Astrocyte (in vitro differentiated cells and primary cell): ENCODE measurements around the gene WFDC11. TPM values are rescaled to one million over a fixed set of nuclear protein-coding genes. Genes with fewer than 3 reads are reported as not detected.
"Not testable (repeated sequence)": the region's sequence is repeated elsewhere in the genome, so short reads cannot be mapped to it uniquely, and the experiment has no call there.

Source experiments
- DNase-seq: peaks from one replicate; pipeline ENCODE4 v3.0.0-alpha.2; 2010; ENCODE audit warnings: low read depth
- FAIRE-seq: peaks from 2 replicates; lab custom pipeline; 2011; peaks lifted over from hg19 to GRCh38; lab: Jason Lieb, UNC
- H2AFZ ChIP-seq: 2 replicates; pipeline ENCODE4 v1.6.0; 2012; ENCODE audit warnings: low read depth, low read length, inconsistent platforms
- H3K27ac ChIP-seq: 2 replicates; pipeline ENCODE4 v1.5.1; 2011; ENCODE audit warnings: low read depth, low read length, inconsistent platforms
- H3K27me3 ChIP-seq: 2 replicates; pipeline ENCODE4 v1.6.0; 2011; ENCODE audit warnings: low read length, inconsistent platforms; ENCODE audit not compliant: insufficient read depth
- H3K36me3 ChIP-seq: 2 replicates; pipeline ENCODE4 v1.5.1; 2011; ENCODE audit warnings: low read length, inconsistent platforms; ENCODE audit not compliant: insufficient read depth
- H3K4me1 ChIP-seq: 2 replicates; pipeline ENCODE4 v1.5.1; 2011; ENCODE audit warnings: low read length, inconsistent platforms; ENCODE audit not compliant: insufficient read depth
- H3K4me2 ChIP-seq: 2 replicates; pipeline ENCODE4 v1.6.0; 2012; ENCODE audit warnings: low read length, inconsistent platforms
- H3K4me3 ChIP-seq: 2 replicates; pipeline ENCODE4 v1.5.1; 2011; ENCODE audit warnings: low read depth, mild to moderate bottlenecking, low read length, inconsistent platforms; ENCODE audit not compliant: insufficient read depth
- H3K79me2 ChIP-seq: 2 replicates; pipeline ENCODE4 v1.6.0; 2012; ENCODE audit warnings: mild to moderate bottlenecking, low read length, inconsistent platforms; ENCODE audit not compliant: insufficient read depth
- H3K9ac ChIP-seq: 2 replicates; pipeline ENCODE4 v1.6.0; 2012; ENCODE audit warnings: mild to moderate bottlenecking, low read length, inconsistent platforms
- H3K9me3 ChIP-seq: 2 replicates; pipeline ENCODE4 v1.5.1; 2012; ENCODE audit warnings: low read depth, mild to moderate bottlenecking, low read length, inconsistent platforms; ENCODE audit not compliant: insufficient read depth
- H4K20me1 ChIP-seq: 2 replicates; pipeline ENCODE4 v1.6.0; 2012; ENCODE audit warnings: low read length, inconsistent platforms; ENCODE audit not compliant: insufficient read depth
- H3K27ac Mint-ChIP-seq: one replicate; pipeline ENCODE4 v1.8.0; 2021; ENCODE audit warnings: mild to moderate bottlenecking, mixed read lengths; ENCODE audit not compliant: unreplicated experiment
- H3K27me3 Mint-ChIP-seq: one replicate; pipeline ENCODE4 v1.8.0; 2021; ENCODE audit warnings: low read depth, mixed read lengths; ENCODE audit not compliant: unreplicated experiment
- H3K36me3 Mint-ChIP-seq: one replicate; pipeline ENCODE4 v1.8.0; 2021; ENCODE audit warnings: low read depth, mixed read lengths; ENCODE audit not compliant: unreplicated experiment
- H3K4me1 Mint-ChIP-seq: one replicate; pipeline ENCODE4 v1.8.0; 2021; ENCODE audit warnings: low read depth, mixed read lengths; ENCODE audit not compliant: unreplicated experiment
- H3K4me3 Mint-ChIP-seq: one replicate; pipeline ENCODE4 v1.8.0; 2021; ENCODE audit warnings: mild to moderate bottlenecking, moderate library complexity, mixed read lengths; ENCODE audit not compliant: unreplicated experiment
- H3K9me3 Mint-ChIP-seq: one replicate; pipeline ENCODE4 v1.8.0; 2021; ENCODE audit warnings: mild to moderate bottlenecking, mixed read lengths; ENCODE audit not compliant: unreplicated experiment
- CTCF ChIP-seq: IDR thresholded peaks from 2 replicates; pipeline ENCODE4 v1.5.1; 2011; ENCODE audit warnings: low read depth, mild to moderate bottlenecking, inconsistent platforms, low read length, moderate library complexity; ENCODE audit not compliant: insufficient read depth
- EZH2 ChIP-seq: IDR thresholded peaks from 2 replicates; pipeline ENCODE4 v1.6.1; 2012; ENCODE audit warnings: mild to moderate bottlenecking, low read length, inconsistent platforms; ENCODE audit not compliant: insufficient read depth
- total RNA-seq: library from RNA; stranded (reverse); gene quantifications from 2 replicates; pipeline ENCODE4 v1.2.1, GENCODE V29; 2021

WFDC11 gene
- total RNA-seq, 1 donor from 2014 or later, result not detected

DNA sequence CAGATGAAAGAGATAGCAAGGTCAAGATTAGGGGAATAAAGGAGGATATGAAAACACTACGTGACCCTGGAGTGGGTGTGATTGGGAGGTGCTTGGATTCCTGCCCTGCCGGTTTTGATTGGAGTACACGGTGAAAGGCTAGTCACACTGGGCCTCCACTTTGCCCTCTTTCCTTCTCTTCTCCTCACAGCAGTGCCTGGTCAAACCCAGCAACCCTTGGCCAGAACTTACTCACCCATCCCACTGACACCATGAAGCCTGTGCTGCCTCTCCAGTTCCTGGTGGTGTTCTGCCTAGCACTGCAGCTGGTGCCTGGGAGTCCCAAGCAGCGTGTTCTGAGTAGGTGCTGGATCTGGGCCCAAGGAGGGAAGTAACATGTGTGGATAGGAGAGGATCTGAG lies 31.8 kb upstream of the WFDC11 start, which contains the start of gene WFDC13:
TSS of gene WFDC13 (plus strand) at position 166 of the 400 bp plus-strand sequence. CDS start at position 252, 86 bp downstream.
- no peaks in the 10 kb centered on the region for H3K27me3 ChIP-seq
- peaks cover 4% of the 10 kb centered on the region for H3K9me3 Mint-ChIP-seq
- FAIRE-seq (no peak), DNase-seq (no peak)
- no peak within 1 kb of the TSS for H3K4me3 ChIP-seq
- no peak within 1 kb of the TSS for H3K9ac ChIP-seq
- no peak within 1 kb of the TSS for H2AFZ ChIP-seq
- H3K9me3 ChIP-seq, result no peaks in the 10 kb centered on the region
- no peak within 1 kb of the TSS for H3K27ac ChIP-seq
- H3K4me1 Mint-ChIP-seq, result no peaks in the 10 kb centered on the region
- H3K27me3 Mint-ChIP-seq, result peaks cover 10% of the 10 kb centered on the region
- H3K27ac Mint-ChIP-seq, result no peak within 1 kb of the TSS
- no peak within 1 kb of the TSS for H3K4me2 ChIP-seq
- H4K20me1 ChIP-seq, result no peaks in the 10 kb centered on the region
- no peaks in the 10 kb centered on the region for H3K36me3 ChIP-seq
- H3K79me2 ChIP-seq, result no peaks in the 10 kb centered on the region
- no peak for TF ChIP-seq EZH2
- TF ChIP-seq CTCF, result no peak
- no peaks in the 10 kb centered on the region for H3K4me1 ChIP-seq
- no peak within 1 kb of the TSS for H3K4me3 Mint-ChIP-seq
- H3K36me3 Mint-ChIP-seq, result no peaks in the 10 kb centered on the region

- Histone ChIP-seq H3K36me3 (no peaks in the 10 kb centered on the region), H2AFZ (no peak overlapping the region), H3K4me3 (no peak overlapping the region), H4K20me1 (no peaks in the 10 kb centered on the region), H3K4me1 (no peaks in the 10 kb centered on the region), H3K9me3 (no peaks in the 10 kb centered on the region), H3K27me3 (no peaks in the 10 kb centered on the region), H3K27ac (no peak overlapping the region), H3K4me2 (no peak overlapping the region), H3K79me2 (no peaks in the 10 kb centered on the region), H3K9ac (no peak overlapping the region)
- H3K27me3 Mint-ChIP-seq, result peaks cover 10% of the 10 kb centered on the region
- TF ChIP-seq EZH2, result no peak
- H3K27ac Mint-ChIP-seq, result no peak overlapping the region
- no peaks in the 10 kb centered on the region for H3K36me3 Mint-ChIP-seq
- DNase-seq, result no peak
- peaks cover 4% of the 10 kb centered on the region for H3K9me3 Mint-ChIP-seq
- no peak for FAIRE-seq
- H3K4me1 Mint-ChIP-seq, result no peaks in the 10 kb centered on the region
- no peak overlapping the region for H3K4me3 Mint-ChIP-seq
Measured at GRCh38 chr20:45701104-45701503, 31.1 kb upstream of the WFDC11 start.

DNA sequence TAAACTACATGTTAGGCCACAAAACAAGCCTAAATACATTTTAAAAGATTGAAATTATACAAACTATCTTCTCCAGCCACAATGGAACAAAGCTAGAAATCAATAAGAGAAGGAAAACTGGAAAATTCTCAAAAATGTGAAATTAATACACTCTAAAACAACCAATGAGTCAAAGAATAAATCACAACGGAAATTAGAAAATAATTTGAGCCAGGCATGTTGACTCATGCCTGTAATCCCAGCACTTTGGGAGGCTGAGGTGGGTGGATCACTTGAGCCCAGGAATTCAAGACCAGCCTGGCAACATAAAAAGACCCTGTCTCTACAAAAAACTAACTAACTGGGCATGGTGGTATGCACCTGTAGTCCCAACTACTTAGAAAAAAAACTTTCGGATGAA lies 25.5 kb upstream of the WFDC11 start:
- FAIRE-seq, result no peak
- H3K27me3 ChIP-seq, result no peaks in the 10 kb centered on the region
- Mint-ChIP-seq H3K27me3 (no peaks in the 10 kb centered on the region), H3K9me3 (peaks cover 3% of the 10 kb centered on the region), H3K27ac (no peak overlapping the region), H3K4me3 (no peak overlapping the region), H3K36me3 (no peaks in the 10 kb centered on the region), H3K4me1 (peaks cover 3% of the 10 kb centered on the region)
- no peak overlapping the region for H2AFZ ChIP-seq
- no peak overlapping the region for H3K27ac ChIP-seq
- no peak overlapping the region for H3K4me2 ChIP-seq
- H3K9ac ChIP-seq, result no peak overlapping the region
- DNase-seq, result no peak
- TF ChIP-seq EZH2, result no peak
- no peak for TF ChIP-seq CTCF
- no peaks in the 10 kb centered on the region for H4K20me1 ChIP-seq
- H3K4me3 ChIP-seq, result no peak overlapping the region
- H3K79me2 ChIP-seq, result no peaks in the 10 kb centered on the region
- H3K4me1 ChIP-seq, result no peaks in the 10 kb centered on the region
- no peaks in the 10 kb centered on the region for H3K36me3 ChIP-seq
- H3K9me3 ChIP-seq, result no peaks in the 10 kb centered on the region

- H3K36me3 Mint-ChIP-seq, H3K27me3 ChIP-seq, H3K27me3 Mint-ChIP-seq, H3K4me3 Mint-ChIP-seq, H3K9me3 ChIP-seq, H3K9ac ChIP-seq, H3K9me3 Mint-ChIP-seq, H3K27ac ChIP-seq, H3K4me1 Mint-ChIP-seq, FAIRE-seq, H3K4me2 ChIP-seq, H3K79me2 ChIP-seq, H3K27ac Mint-ChIP-seq, H4K20me1 ChIP-seq, H3K4me3 ChIP-seq, H3K4me1 ChIP-seq, H3K36me3 ChIP-seq, DNase-seq, H2AFZ ChIP-seq: not testable (repeated sequence)
Measured at GRCh38 chr20:45693346-45693745, 23.3 kb upstream of the WFDC11 start.
